Progenitor cell of endocrine pancreas (in vitro differentiated cells): ENCODE data around the gene NLRC4. TPM values are rescaled to one million over a fixed set of nuclear protein-coding genes. Genes with fewer than 3 reads are reported as not detected.
"Not testable (repeated sequence)": the region's sequence is repeated elsewhere in the genome, so short reads cannot be mapped to it uniquely, and the experiment has no call there.

Experiments
- DNase-seq: peaks from one replicate; pipeline ENCODE4 v3.0.0; 2021; ENCODE audit warnings: low spot score; ENCODE audit not compliant: unreplicated experiment
- H3K27ac Mint-ChIP-seq: 2 replicates; pipeline ENCODE4 v1.8.0; 2021; ENCODE audit warnings: mild to moderate bottlenecking, moderate library complexity, mixed read lengths
- H3K27me3 Mint-ChIP-seq: 2 replicates; pipeline ENCODE4 v1.8.0; 2021; ENCODE audit warnings: mixed read lengths
- H3K36me3 Mint-ChIP-seq: 2 replicates; pipeline ENCODE4 v1.8.0; 2022; ENCODE audit warnings: mixed read lengths; ENCODE audit not compliant: insufficient read depth
- H3K4me1 Mint-ChIP-seq: 2 replicates; pipeline ENCODE4 v1.8.0; 2021; ENCODE audit warnings: low read depth, mixed read lengths
- H3K4me3 Mint-ChIP-seq: 2 replicates; pipeline ENCODE4 v1.8.0; 2021; ENCODE audit warnings: low read depth, mild to moderate bottlenecking, moderate library complexity, mixed read lengths
- H3K9me3 Mint-ChIP-seq: 2 replicates; pipeline ENCODE4 v1.8.0; 2021; ENCODE audit warnings: low read depth, mixed read lengths
- total RNA-seq: library from RNA; stranded (reverse); gene quantifications from 2 replicates; pipeline ENCODE4 v1.2.1, GENCODE V29; 2021
- TF ChIP-seq, protein P1 (sequence below): fragments of 200-600 bp; sonication (generic); IDR thresholded peaks from one replicate; pipeline ENCODE4 v1.5.0; 2021; ENCODE audit warnings: antibody characterized with exemption, mild to moderate bottlenecking; ENCODE audit not compliant: unreplicated experiment

Gene NLRC4
- total RNA-seq, 1 donor from 2014 or later: not detected

DNA sequence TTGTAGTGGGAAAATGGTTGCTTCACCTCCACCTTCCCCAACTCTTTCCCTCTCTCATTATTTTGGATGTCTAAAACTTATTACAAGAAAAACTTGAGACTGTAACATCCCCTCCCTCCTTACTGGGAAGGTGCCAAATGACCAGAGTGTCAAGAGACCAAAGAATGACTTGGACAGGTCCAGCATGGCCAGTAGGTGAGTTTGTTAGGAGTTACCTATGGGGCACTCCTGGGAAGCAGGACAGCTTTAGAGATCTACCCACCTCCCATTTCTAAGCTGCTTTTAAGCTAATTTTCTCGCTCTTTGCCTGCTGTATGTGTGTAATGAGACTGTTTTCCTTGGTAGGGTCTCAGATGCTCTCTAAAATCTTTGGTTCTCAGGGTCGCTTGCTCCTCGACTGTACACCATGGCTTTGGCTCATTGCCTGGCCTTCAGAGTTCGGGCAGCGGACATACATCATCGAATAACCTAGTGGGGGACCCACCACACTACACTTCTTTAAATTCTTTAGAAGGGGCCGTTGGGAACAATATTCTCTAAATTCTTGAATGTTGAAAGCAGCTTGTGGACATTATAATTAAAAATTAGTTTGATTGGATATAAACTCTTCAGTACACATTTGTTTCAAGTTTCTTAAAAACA, 53.8 kb downstream of the NLRC4 start:
- TF ChIP-seq, protein P1, sequence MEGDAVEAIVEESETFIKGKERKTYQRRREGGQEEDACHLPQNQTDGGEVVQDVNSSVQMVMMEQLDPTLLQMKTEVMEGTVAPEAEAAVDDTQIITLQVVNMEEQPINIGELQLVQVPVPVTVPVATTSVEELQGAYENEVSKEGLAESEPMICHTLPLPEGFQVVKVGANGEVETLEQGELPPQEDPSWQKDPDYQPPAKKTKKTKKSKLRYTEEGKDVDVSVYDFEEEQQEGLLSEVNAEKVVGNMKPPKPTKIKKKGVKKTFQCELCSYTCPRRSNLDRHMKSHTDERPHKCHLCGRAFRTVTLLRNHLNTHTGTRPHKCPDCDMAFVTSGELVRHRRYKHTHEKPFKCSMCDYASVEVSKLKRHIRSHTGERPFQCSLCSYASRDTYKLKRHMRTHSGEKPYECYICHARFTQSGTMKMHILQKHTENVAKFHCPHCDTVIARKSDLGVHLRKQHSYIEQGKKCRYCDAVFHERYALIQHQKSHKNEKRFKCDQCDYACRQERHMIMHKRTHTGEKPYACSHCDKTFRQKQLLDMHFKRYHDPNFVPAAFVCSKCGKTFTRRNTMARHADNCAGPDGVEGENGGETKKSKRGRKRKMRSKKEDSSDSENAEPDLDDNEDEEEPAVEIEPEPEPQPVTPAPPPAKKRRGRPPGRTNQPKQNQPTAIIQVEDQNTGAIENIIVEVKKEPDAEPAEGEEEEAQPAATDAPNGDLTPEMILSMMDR: peak; percentile 7
- Mint-ChIP-seq H3K9me3 (no peaks in the 10 kb centered on the region), H3K36me3 (peaks cover 6% of the 10 kb centered on the region), H3K27ac (peak overlapping the region; percentile 54), H3K4me1 (no peaks in the 10 kb centered on the region), H3K4me3 (no peak overlapping the region), H3K27me3 (no peaks in the 10 kb centered on the region)
- DNase-seq: no peak

- H3K36me3 Mint-ChIP-seq: peaks cover 21% of the 10 kb centered on the region
These were observed 61.3 kb downstream of the NLRC4 start for GRCh38 chr2:32203428-32203827.

DNA sequence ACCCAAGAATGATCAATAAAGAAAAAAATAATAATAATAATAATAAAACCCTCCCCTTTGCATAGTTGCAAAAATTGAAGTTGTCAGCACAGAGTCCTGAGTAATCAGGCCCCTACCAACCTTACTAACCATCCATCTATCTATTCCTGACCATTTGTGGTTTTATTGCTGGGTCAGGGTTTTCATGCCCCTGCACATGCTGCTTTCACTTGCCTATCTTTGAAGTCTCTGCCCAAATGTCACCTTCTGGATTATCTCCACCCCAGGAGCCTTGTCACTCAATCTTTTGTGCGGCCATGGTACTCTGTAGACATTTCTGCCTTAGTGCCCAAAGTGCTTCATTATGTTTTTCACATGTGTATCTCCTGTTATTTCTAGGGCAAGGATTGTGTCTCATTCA, 63.9 kb downstream of the NLRC4 start:
- Mint-ChIP-seq H3K4me1 (no peaks in the 10 kb centered on the region), H3K4me3 (no peak overlapping the region), H3K36me3 (peaks cover 25% of the 10 kb centered on the region), H3K9me3 (no peaks in the 10 kb centered on the region), H3K27ac (peak overlapping the region; percentile 7), H3K27me3 (no peaks in the 10 kb centered on the region)
- TF ChIP-seq, protein P1: no peak
- no peak for DNase-seq

More at GRCh38 chr2:32203428-32203827, 61.3 kb downstream of the NLRC4 start:
- H3K9me3 Mint-ChIP-seq, DNase-seq, H3K27ac Mint-ChIP-seq, H3K4me3 Mint-ChIP-seq, H3K4me1 Mint-ChIP-seq, H3K27me3 Mint-ChIP-seq: not testable (repeated sequence)

- Mint-ChIP-seq H3K36me3 (peaks cover 7% of the 10 kb centered on the region), H3K4me3 (no peak overlapping the region), H3K9me3 (no peaks in the 10 kb centered on the region), H3K4me1 (no peaks in the 10 kb centered on the region), H3K27me3 (no peaks in the 10 kb centered on the region), H3K27ac (no peak overlapping the region)
- no peak for DNase-seq
- TF ChIP-seq, protein P1: no peak
These were observed 72.3 kb downstream of the NLRC4 start for GRCh38 chr2:32192418-32192817.

DNA sequence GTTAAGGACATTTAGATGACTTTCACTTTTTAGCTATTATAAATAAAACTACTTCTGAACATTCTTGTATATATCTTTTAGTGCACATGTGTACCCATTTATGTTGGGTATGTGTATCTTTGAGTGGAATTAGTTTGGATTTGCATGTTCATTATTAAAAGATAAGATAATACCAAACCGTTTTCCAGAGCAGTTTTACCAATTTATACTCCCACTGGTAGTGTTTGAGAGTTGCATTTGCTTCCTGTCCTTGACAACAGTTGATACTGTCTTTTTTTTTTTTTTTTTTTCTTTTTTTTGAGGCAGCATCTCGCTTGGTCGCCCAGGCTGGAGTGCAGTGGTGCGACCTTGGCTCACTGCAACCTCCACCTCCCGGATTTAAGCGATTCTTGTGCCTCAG, 75.7 kb downstream of the NLRC4 start:
- TF ChIP-seq, protein P1: no peak
- DNase-seq: no peak
- no peaks in the 10 kb centered on the region for H3K4me1 Mint-ChIP-seq
- no peak overlapping the region for H3K27ac Mint-ChIP-seq
- H3K4me3 Mint-ChIP-seq: no peak overlapping the region
- peaks cover 15% of the 10 kb centered on the region for H3K36me3 Mint-ChIP-seq
- no peaks in the 10 kb centered on the region for H3K9me3 Mint-ChIP-seq
- no peaks in the 10 kb centered on the region for H3K27me3 Mint-ChIP-seq

DNA sequence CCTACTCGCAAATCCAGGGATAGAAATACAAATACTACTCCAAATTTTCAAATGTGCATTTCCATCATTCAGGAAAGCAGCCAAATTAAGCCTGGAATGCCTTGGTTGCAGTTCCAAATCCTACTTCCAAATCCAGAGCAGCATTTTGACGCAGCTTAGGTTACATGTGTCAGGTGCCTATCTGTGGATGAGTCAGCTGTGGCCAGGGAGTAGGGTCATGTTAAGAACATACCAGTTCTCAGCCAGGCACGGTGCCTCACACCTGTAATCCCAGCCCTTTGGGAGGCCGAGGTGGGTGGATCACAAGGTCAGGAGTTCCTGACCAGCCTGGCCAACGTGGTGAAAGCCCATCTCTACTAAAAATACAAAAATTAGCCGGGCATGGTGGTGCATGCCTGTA, 82.0 kb downstream of the NLRC4 start:
- no peaks in the 10 kb centered on the region for H3K27me3 Mint-ChIP-seq
- no peak overlapping the region for H3K4me3 Mint-ChIP-seq
- DNase-seq: no peak
- H3K9me3 Mint-ChIP-seq: no peaks in the 10 kb centered on the region
- H3K27ac Mint-ChIP-seq: no peak overlapping the region
- peaks cover 13% of the 10 kb centered on the region for H3K36me3 Mint-ChIP-seq
- TF ChIP-seq, protein P1: no peak
- no peaks in the 10 kb centered on the region for H3K4me1 Mint-ChIP-seq
